Lower leg skin (tissue), 4 donors: ENCODE results near the gene CYB5A. TPM values are rescaled to one million over a fixed set of nuclear protein-coding genes. Genes with fewer than 3 reads are reported as not detected.
A peak's percentile ranks its signal among the peaks of the same experiment; 100 is the strongest.

Source experiments
- DNase-seq, 2 donors: peaks; one replicate each; pipeline ENCODE4 v3.0.0-alpha.2; 2019; ENCODE audit warnings: low spot score in 2 of 2
- H3K4me3 ChIP-seq: fragments of 200-600 bp; sonication (generic); 2 replicates; pipeline ENCODE4 v1.5.1; 2017; ENCODE audit warnings: mild to moderate bottlenecking, low read depth; ENCODE audit not compliant: poor library complexity, severe bottlenecking
- CTCF ChIP-seq, 3 donors: fragments of 450-650 bp; IDR thresholded peaks; one replicate each; pipeline ENCODE4 v1.5.1; 2016; ENCODE audit warnings: antibody characterized with exemption in 3 of 3, mild to moderate bottlenecking in 3 of 3, moderate library complexity in 2 of 3
- POLR2A ChIP-seq, 2 donors: fragments of 450-650 bp; IDR thresholded peaks; one replicate each; pipeline ENCODE4 v1.6.1; 2016 to 2017; ENCODE audit warnings: antibody characterized with exemption in 2 of 2, mild to moderate bottlenecking in 1 of 2, moderate library complexity in 1 of 2
- WGBS, 2 donors: methylation state at CpG; one replicate each; pipeline ENCODE4 v1.1.5; 2018; 5-methylcytosine and 5-hydroxymethylcytosine counted together
- intact Hi-C: fragments of 100-400 bp; cut with DNase I; formaldehyde crosslinking; loops from one replicate; pipeline ENCODE4 v1.15.0; 2023; ENCODE audit warnings: low total_unique reads
- total RNA-seq, 4 donors: library from RNA; depleted of rRNA; stranded (reverse); fragments of >200 nt; gene quantifications; one replicate each; pipeline ENCODE4 v1.1.0, GENCODE V29; 2016

The CYB5A gene
- total RNA-seq, 4 donors from 2014 or later, result 106 to 290 (median 173) TPM

GRCh38 chr18:74281011-74281979 is 10.5 kb downstream of the CYB5A start:
- WGBS, 2 donors, result 62 to 65% methylated on average over 4 of the region's 4 CpGs
- TF ChIP-seq POLR2A (IDR thresholded peaks at IDR 0.05), result no peak
- TF ChIP-seq CTCF (IDR thresholded peaks at IDR 0.05), result no peak
- intact Hi-C loops, result no loop called here
- no peak overlapping the region for H3K4me3 ChIP-seq
- peak in 1 of 2 donors; percentile 76 for DNase-seq

GRCh38 chr18:74278983-74279382 is 12.8 kb downstream of the CYB5A start:
- WGBS, 2 donors, result 87 to 91% methylated on average over 7 of the region's 7 CpGs
- TF ChIP-seq POLR2A (IDR thresholded peaks at IDR 0.05), result no peak
- TF ChIP-seq CTCF (IDR thresholded peaks at IDR 0.05), result no peak
- H3K4me3 ChIP-seq, result no peak overlapping the region
- intact Hi-C loops, result no loop called here
- peak in 1 of 2 donors; percentile 53 for DNase-seq

GRCh38 chr18:74278058-74278457 is 13.7 kb downstream of the CYB5A start:
- 67 to 71% methylated on average over 7 of the region's 7 CpGs for WGBS, 2 donors

GRCh38 chr18:74277296-74277695 is 14.5 kb downstream of the CYB5A start:
- DNase-seq, result peak in 1 of 2 donors; percentile 76
- WGBS, 2 donors, result 82 to 90% methylated on average over 2 of the region's 2 CpGs
- no peak overlapping the region for H3K4me3 ChIP-seq
- no peak for TF ChIP-seq POLR2A (IDR thresholded peaks at IDR 0.05)
- no peak for TF ChIP-seq CTCF (IDR thresholded peaks at IDR 0.05)
- intact Hi-C loops, result no loop called here

More at GRCh38 chr18:74278058-74278457, 13.7 kb downstream of the CYB5A start:
- intact Hi-C loops, result no loop called here
- no peak overlapping the region for H3K4me3 ChIP-seq
- TF ChIP-seq POLR2A (IDR thresholded peaks at IDR 0.05) (no peak), CTCF (IDR thresholded peaks at IDR 0.05) (no peak)
- peak in 1 of 2 donors; percentile 76 for DNase-seq

GRCh38 chr18:74276609-74277008 is 15.2 kb downstream of the CYB5A start:
- peak in 1 of 2 donors; percentile 84 for DNase-seq
- WGBS, 2 donors, result 51 to 55% methylated on average over 10 of the region's 10 CpGs
- intact Hi-C loops, result no loop called here
- H3K4me3 ChIP-seq, result no peak overlapping the region
- no peak for TF ChIP-seq CTCF (IDR thresholded peaks at IDR 0.05)
- TF ChIP-seq POLR2A (IDR thresholded peaks at IDR 0.05), result no peak
